MM.1S (cell line): Measurements from ENCODE around the gene MYO1F.

ENCODE experiments used
- CTCF ChIP-seq: fragments of 300-600 bp; sonication (generic); IDR thresholded peaks from 2 replicates; pipeline ENCODE4 v1.5.1; 2016; ENCODE audit warnings: antibody characterized with exemption, low read length, mixed read lengths
- EZH2 ChIP-seq: fragments of 300-600 bp; sonication (generic); optimal IDR thresholded peaks from 2 replicates; pipeline ENCODE3; 2017; ENCODE audit warnings: low read depth, mild to moderate bottlenecking, antibody characterized with exemption, low read length, mixed read lengths
- EZH2phosphoT487 ChIP-seq: fragments of 300-600 bp; sonication (generic); IDR thresholded peaks from 2 replicates; pipeline ENCODE4 v1.6.1; 2018; ENCODE audit warnings: antibody characterized with exemption, low read length

- TF ChIP-seq CTCF (no peak), EZH2 (no peak), EZH2phosphoT487 (no peak)
Observed at GRCh38 chr19:8566855-8567254, 10.4 kb downstream of the MYO1F start.
